ENCODE data around the gene SMTNL2.
"Not testable (repeated sequence)": the region's sequence is repeated elsewhere in the genome, so short reads cannot be mapped to it uniquely, and the experiment has no call there.

The SMTNL2 gene

GRCh38 chr17:4642286-4642685 is 58.0 kb downstream of the SMTNL2 start:
- no peak for TF ChIP-seq ZNF274 (IDR thresholded peaks at IDR 0.05; ENCODE audit: low read depth, low read length)
- no peak overlapping the region for H3K4me3 ChIP-seq (ENCODE audit: low read length)

GRCh38 chr17:4643676-4644075 is 59.3 kb downstream of the SMTNL2 start:
- no peak overlapping the region for H3K4me3 ChIP-seq (ENCODE audit: low read length)
- no peak for TF ChIP-seq ZNF274 (IDR thresholded peaks at IDR 0.05; ENCODE audit: low read depth, low read length)

GRCh38 chr17:4645642-4646041 is 61.3 kb downstream of the SMTNL2 start:
- H3K4me3 ChIP-seq (ENCODE audit: low read length) = no peak overlapping the region
- no peak for TF ChIP-seq ZNF274 (IDR thresholded peaks at IDR 0.05; ENCODE audit: low read depth, low read length)

GRCh38 chr17:4648741-4649140 is 64.4 kb downstream of the SMTNL2 start:
- no peak for TF ChIP-seq ZNF274 (IDR thresholded peaks at IDR 0.05; ENCODE audit: low read depth, low read length)

GRCh38 chr17:4652997-4653396 is 68.7 kb downstream of the SMTNL2 start:
- TF ChIP-seq ZNF274 (IDR thresholded peaks at IDR 0.05; ENCODE audit: low read depth, low read length) = no peak
- no peak overlapping the region for H3K4me3 ChIP-seq (ENCODE audit: low read length)

More at GRCh38 chr17:4648741-4649140, 64.4 kb downstream of the SMTNL2 start:
- no peak overlapping the region for H3K4me3 ChIP-seq (ENCODE audit: low read length)

GRCh38 chr17:4655933-4656332 is 71.6 kb downstream of the SMTNL2 start:
- not testable (repeated sequence) for H3K4me3 ChIP-seq (ENCODE audit: low read length)

GRCh38 chr17:4657678-4658077 is 73.3 kb downstream of the SMTNL2 start:
- TF ChIP-seq ZNF274 (IDR thresholded peaks at IDR 0.05; ENCODE audit: low read depth, low read length) = no peak
- H3K4me3 ChIP-seq (ENCODE audit: low read length) = no peak overlapping the region

Measured in GM08714 (cell line).